H1 (cell line): ENCODE measurements around the gene TM2D1. TPM values are rescaled to one million over a fixed set of nuclear protein-coding genes. Genes with fewer than 3 reads are reported as not detected.

Experiments used
- CTCF ChIA-PET: fragments of 300-600 bp; sonication (Branson Sonifier 250); formaldehyde crosslinking; loops from one replicate; lab custom pipeline; 2021; ENCODE audit not compliant: partially characterized antibody; lab: Charles Lee
- POLR2A ChIA-PET: fragments of 300-600 bp; sonication (Branson Sonifier 250); formaldehyde crosslinking; loops from one replicate; lab custom pipeline; 2021; ENCODE audit warnings: inconsistent platforms; ENCODE audit not compliant: partially characterized antibody; lab: Charles Lee
- DNase-seq, 2 experiments: peaks; one replicate each; pipeline versions ENCODE4 v3.0.0 to v3.0.0-alpha.2; 2010 to 2022; ENCODE audit warnings: low spot score in 2 of 2, low read depth in 1 of 2, mixed read lengths in 1 of 2
- FAIRE-seq: peaks from 2 replicates; lab custom pipeline; 2011; peaks lifted over from hg19 to GRCh38; lab: Jason Lieb, UNC
- H2AFZ ChIP-seq: 2 replicates; pipeline ENCODE4 v1.8.1; 2012; ENCODE audit warnings: low read length, inconsistent platforms
- H2AK5ac ChIP-seq: 2 replicates; pipeline ENCODE4 v1.6.1; 2013; ENCODE audit warnings: low read depth, low read length
- H2BK120ac ChIP-seq: replicated peaks from 2 replicates; pipeline ENCODE3; 2013; ENCODE audit warnings: low read depth, low read length, inconsistent platforms
- H2BK12ac ChIP-seq: 2 replicates; pipeline ENCODE4 v1.6.1; 2013; ENCODE audit warnings: low read depth, low read length
- H2BK15ac ChIP-seq: 2 replicates; pipeline ENCODE4 v1.6.1; 2013; ENCODE audit warnings: low read length
- H2BK20ac ChIP-seq: 2 replicates; pipeline ENCODE4 v1.6.1; 2013; ENCODE audit warnings: low read length
- H2BK5ac ChIP-seq: 2 replicates; pipeline ENCODE4 v1.6.1; 2013; ENCODE audit warnings: low read depth, low read length
- H3K14ac ChIP-seq: 2 replicates; pipeline ENCODE4 v1.6.1; 2013; ENCODE audit warnings: inconsistent platforms; ENCODE audit not compliant: insufficient read length
- H3K18ac ChIP-seq: 2 replicates; pipeline ENCODE4 v1.6.1; 2013; ENCODE audit warnings: low read length; ENCODE audit errors: extremely low read depth
- H3K23ac ChIP-seq: 2 replicates; pipeline ENCODE4 v1.6.1; 2013; ENCODE audit warnings: inconsistent platforms; ENCODE audit not compliant: insufficient read length
- H3K23me2 ChIP-seq: 2 replicates; pipeline ENCODE4 v1.6.1; 2013; ENCODE audit warnings: low read depth, low read length
- H3K27ac ChIP-seq: 2 replicates; pipeline ENCODE4 v1.6.1; 2011; ENCODE audit warnings: low read depth, low read length, inconsistent platforms
- H3K27me3 ChIP-seq, 4 experiments: replicated peaks in 1 of 4; 1 replicate in 1 of 4; 2 replicates in 3 of 4; pipeline versions ENCODE4 v1.6.1 to v1.8.1; 2011 to 2013; ENCODE audit warnings: low read length in 3 of 4, mild to moderate bottlenecking in 3 of 4, inconsistent platforms in 2 of 4, mixed read lengths in 2 of 4, moderate library complexity in 1 of 4; ENCODE audit not compliant: control insufficient read depth in 3 of 4, insufficient read depth in 3 of 4; ENCODE audit errors: extremely low read depth in 1 of 4
- H3K36me3 ChIP-seq, 4 experiments: 2 replicates each; pipeline versions ENCODE4 v1.6.1 to v1.8.1; 2011 to 2013; ENCODE audit warnings: mild to moderate bottlenecking in 4 of 4, low read length in 3 of 4, moderate library complexity in 2 of 4, control low read depth in 1 of 4, inconsistent platforms in 1 of 4; ENCODE audit not compliant: insufficient read depth in 4 of 4, control insufficient read depth in 2 of 4
- H3K4ac ChIP-seq: replicated peaks from 2 replicates; pipeline ENCODE3; 2013; ENCODE audit warnings: low read length, low read depth, mixed read lengths, inconsistent platforms; ENCODE audit not compliant: insufficient read length
- H3K4me1 ChIP-seq, 4 experiments: replicated peaks in 1 of 4; 1 replicate in 1 of 4; 2 replicates in 3 of 4; pipeline versions ENCODE4 v1.6.1 to v1.8.1; 2011 to 2013; ENCODE audit warnings: low read length in 3 of 4, inconsistent platforms in 2 of 4, mixed read lengths in 1 of 4; ENCODE audit not compliant: insufficient read depth in 4 of 4, control insufficient read depth in 3 of 4
- H3K4me2 ChIP-seq, 2 experiments: 2 replicates each; pipeline versions ENCODE4 v1.6.1 to v1.8.1; 2011 to 2013; ENCODE audit warnings: low read depth in 2 of 2, low read length in 2 of 2, control low read depth in 1 of 2, inconsistent platforms in 1 of 2, mild to moderate bottlenecking in 1 of 2; ENCODE audit not compliant: insufficient read depth in 1 of 2
- H3K4me3 ChIP-seq, 4 experiments: fragments of 200-600, 300-600 bp in 1 of 4; sonication (generic), shearing (Covaris generic), sonication (Bioruptor Twin) in 1 of 4; 2 replicates each; pipeline versions ENCODE4 v1.5.1 to v1.8.1; 2011 to 2016; ENCODE audit warnings: low read length in 4 of 4, low read depth in 3 of 4, control low read depth in 2 of 4, inconsistent platforms in 2 of 4, mild to moderate bottlenecking in 2 of 4, mixed read lengths in 1 of 4, moderate library complexity in 1 of 4; ENCODE audit not compliant: insufficient read depth in 2 of 4; ENCODE audit errors: extremely low read depth in 1 of 4
- H3K56ac ChIP-seq: replicated peaks from 2 replicates; pipeline ENCODE3; 2013; ENCODE audit warnings: low read depth, mild to moderate bottlenecking, mixed read lengths, low read length, inconsistent platforms; ENCODE audit not compliant: insufficient read length
- H3K79me1 ChIP-seq: 2 replicates; pipeline ENCODE4 v1.6.1; 2013; ENCODE audit warnings: low read depth, low read length, control low read depth
- H3K79me2 ChIP-seq, 2 experiments: 2 replicates each; pipeline versions ENCODE4 v1.6.1 to v1.8.1; 2012 to 2013; ENCODE audit warnings: low read length in 2 of 2, mild to moderate bottlenecking in 2 of 2, inconsistent platforms in 1 of 2; ENCODE audit not compliant: insufficient read depth in 2 of 2, control insufficient read depth in 1 of 2
- H3K9ac ChIP-seq, 4 experiments: replicated peaks in 1 of 4; 1 replicate in 1 of 4; 2 replicates in 3 of 4; pipeline versions ENCODE4 v1.6.1 to v1.8.1; 2011 to 2013; ENCODE audit warnings: low read depth in 3 of 4, low read length in 3 of 4, control low read depth in 2 of 4, mild to moderate bottlenecking in 2 of 4, moderate library complexity in 2 of 4, inconsistent platforms in 1 of 4; ENCODE audit errors: extremely low read depth in 1 of 4
- H3K9me3 ChIP-seq, 2 experiments: 2 replicates each; pipeline versions ENCODE4 v1.6.1 to v1.8.1; 2012 to 2013; ENCODE audit warnings: mild to moderate bottlenecking in 2 of 2, moderate library complexity in 2 of 2, control low read depth in 1 of 2, inconsistent platforms in 1 of 2, low read depth in 1 of 2, low read length in 1 of 2, mixed read lengths in 1 of 2; ENCODE audit not compliant: insufficient read depth in 2 of 2
- H4K20me1 ChIP-seq, 2 experiments: replicated peaks in 1 of 2; 2 replicates each; pipeline versions ENCODE3 to v1.8.1; 2011 to 2013; ENCODE audit warnings: inconsistent platforms in 2 of 2, low read length in 2 of 2, mild to moderate bottlenecking in 1 of 2; ENCODE audit not compliant: insufficient read depth in 2 of 2, control insufficient read depth in 1 of 2
- H4K5ac ChIP-seq: 2 replicates; pipeline ENCODE4 v1.6.1; 2013; ENCODE audit warnings: low read length, low read depth, mixed read lengths, inconsistent platforms; ENCODE audit not compliant: insufficient read length
- H4K8ac ChIP-seq: 2 replicates; pipeline ENCODE4 v1.8.0; 2013; ENCODE audit warnings: mild to moderate bottlenecking, moderate library complexity, low read length, inconsistent platforms; ENCODE audit not compliant: insufficient read depth; ENCODE audit errors: extremely low read depth
- H4K91ac ChIP-seq: replicated peaks from 2 replicates; pipeline ENCODE3; 2013; ENCODE audit warnings: low read length, mixed read lengths, inconsistent platforms; ENCODE audit not compliant: insufficient read length
- BACH1 ChIP-seq: IDR thresholded peaks from 2 replicates; pipeline ENCODE4 v1.6.1; 2012; ENCODE audit warnings: low read length, improper control_type of control experiment
- CREB1 ChIP-seq: IDR thresholded peaks from 2 replicates; pipeline ENCODE4 v1.6.1; 2012; ENCODE audit warnings: inconsistent platforms
- E2F6 ChIP-seq: IDR thresholded peaks from 2 replicates; pipeline ENCODE4 v1.6.1; 2012; ENCODE audit warnings: inconsistent platforms
- GTF2F1 ChIP-seq: IDR thresholded peaks from 2 replicates; pipeline ENCODE4 v1.6.1; 2012; ENCODE audit warnings: low read depth, low read length, improper control_type of control experiment, borderline replicate concordance
- HDAC2 ChIP-seq, 2 experiments: fragments of 300-600 bp in 1 of 2; sonication (generic) in 1 of 2; IDR thresholded peaks; 2 replicates each; pipeline ENCODE4 v1.6.1; 2011 to 2012; ENCODE audit warnings: low read depth in 2 of 2, low read length in 2 of 2, mild to moderate bottlenecking in 2 of 2, moderate library complexity in 2 of 2, borderline replicate concordance in 1 of 2, inconsistent platforms in 1 of 2
- MAFK ChIP-seq: IDR thresholded peaks from 2 replicates; pipeline ENCODE4 v1.6.1; 2012; ENCODE audit warnings: low read depth, mild to moderate bottlenecking, improper control_type of control experiment, low read length
- MAX ChIP-seq: IDR thresholded peaks from 2 replicates; pipeline ENCODE4 v1.6.1; 2012; ENCODE audit warnings: inconsistent platforms
- POLR2A ChIP-seq, 2 experiments: IDR thresholded peaks; 1 replicate in 1 of 2; 2 replicates in 1 of 2; pipeline ENCODE4 v1.6.1; 2011; ENCODE audit warnings: low read depth in 2 of 2, low read length in 2 of 2, mild to moderate bottlenecking in 2 of 2; ENCODE audit errors: control extremely low read depth in 1 of 2
- POLR2AphosphoS5 ChIP-seq: IDR thresholded peaks from 2 replicates; pipeline ENCODE4 v1.6.1; 2011; ENCODE audit warnings: low read depth, low read length
- RXRA ChIP-seq: IDR thresholded peaks from 2 replicates; pipeline ENCODE4 v1.6.1; 2011; ENCODE audit warnings: low read depth, mild to moderate bottlenecking, low read length, moderate library complexity; ENCODE audit not compliant: insufficient read depth
- SIN3A ChIP-seq, 2 experiments: IDR thresholded peaks in 1 of 2; conservative IDR thresholded peaks in 1 of 2; 2 replicates each; pipeline ENCODE4 v1.6.1; 2011 to 2012; ENCODE audit warnings: low read length in 2 of 2, improper control_type of control experiment in 1 of 2, low read depth in 1 of 2, mild to moderate bottlenecking in 1 of 2
- SP1 ChIP-seq: IDR thresholded peaks from 2 replicates; pipeline ENCODE4 v1.6.1; 2011; ENCODE audit warnings: low read depth, low read length
- ZNF274 ChIP-seq: IDR thresholded peaks from 2 replicates; pipeline ENCODE4 v1.7.0; 2012; ENCODE audit warnings: low read length, borderline replicate concordance; ENCODE audit errors: extremely low read depth
- WGBS, 2 experiments: shearing (Covaris generic) in 1 of 2; methylation state at CpG; one replicate each; pipeline versions ENCODE4 v1.1.6 to v1.1.7; 2013 to 2015; ENCODE audit warnings: low lambda C conversion rate in 2 of 2, mixed read lengths in 2 of 2, inconsistent platforms in 1 of 2, low coverage in 1 of 2, missing lambda C conversion rate in 1 of 2; ENCODE audit not compliant: insufficient replicate concordance in 2 of 2, insufficient coverage in 1 of 2, insufficient read length in 1 of 2; ENCODE audit errors: extremely low coverage in 1 of 2, missing lambda C conversion rate in 1 of 2; 5-methylcytosine and 5-hydroxymethylcytosine counted together
- polyA plus RNA-seq, 7 experiments: library from polyadenylated mRNA; depleted of rRNA in 3 of 7; stranded (reverse) in 5 of 7; unstranded in 2 of 7; fragments of >200 nt in 5 of 7; fragments of 200-250 nt in 2 of 7; gene quantifications; 1 replicate in 5 of 7; 2 replicates in 1 of 7; 4 replicates in 1 of 7; pipeline versions ENCODE4 v1.2.1 to v1.2.3, GENCODE V29; 2011 to 2013; ENCODE audit warnings: missing spikeins in 2 of 7, mixed read lengths in 2 of 7
- total RNA-seq: library from RNA; stranded (reverse); fragmentation: NEBNext Ultra II Directional; extraction: Animal tissue kit (Norgen Biotek cat#: 25700); gene quantifications from 2 replicates; pipeline ENCODE4 v1.2.1, GENCODE V29; 2021

Gene TM2D1
- total and polyA plus RNA-seq, 2 of the 8 experiments (the other 6 are each of a cell fraction or from before 2014, with no cell fraction given), result 17.7 to 20.5 TPM

- Histone ChIP-seq H3K9ac (no peak overlapping the region), H2AFZ (no peak overlapping the region), H3K4ac (no peak overlapping the region), H3K36me3 (peaks cover 0 to 3% (median 0%) of the 10 kb centered on the region in 4 experiments; a peak in 1 of 8 replicates), H3K4me2 (no peak overlapping the region), H2BK12ac (no peak overlapping the region), H3K4me3 (no peak overlapping the region), H2BK120ac (no peak overlapping the region), H3K23me2 (no peaks in the 10 kb centered on the region), H3K4me1 (no peaks in the 10 kb centered on the region)
- POLR2A ChIA-PET, result no interaction called here
- FAIRE-seq, result no peak
- TF ChIP-seq SIN3A (conservative IDR thresholded peaks at IDR 0.05 in 1 of 2, IDR thresholded peaks at IDR 0.05 in 1 of 2; ENCODE audit: low read depth in 1 of 2, low read length in 2 of 2) (no peak), HDAC2 (IDR thresholded peaks at IDR 0.05; ENCODE audit: borderline replicate concordance in 1 of 2, low read depth in 2 of 2, low read length in 2 of 2) (no peak), E2F6 (no peak), ZNF274 (no peak), POLR2AphosphoS5 (no peak), MAX (no peak), BACH1 (no peak), POLR2A (IDR thresholded peaks at IDR 0.05; ENCODE audit: control extremely low read depth in 1 of 2, low read depth in 2 of 2, low read length in 2 of 2) (no peak), SP1 (no peak), GTF2F1 (no peak), RXRA (no peak), CREB1 (no peak), MAFK (no peak)
- TF ChIP-seq, all 59 proteins: peak for 0
- H2AK5ac ChIP-seq, result no peak overlapping the region
- no peak overlapping the region for H2BK20ac ChIP-seq
- CTCF ChIA-PET, result no interaction called here
- no peaks in the 10 kb centered on the region for H3K9me3 ChIP-seq
- no peak overlapping the region for H3K56ac ChIP-seq
- no peaks in the 10 kb centered on the region for H3K79me2 ChIP-seq
- H3K79me1 ChIP-seq, result no peaks in the 10 kb centered on the region
- no peak overlapping the region for H3K27ac ChIP-seq
- H2BK15ac ChIP-seq, result no peak overlapping the region
- H3K14ac ChIP-seq, result no peak overlapping the region
- H3K23ac ChIP-seq, result no peak overlapping the region
- WGBS, 2 experiments, result 100% methylated on average over 3 of the region's 3 CpGs; no CpG with 5 or more reads in 1 of the 2 experiments
- H2BK5ac ChIP-seq, result no peak overlapping the region
- H3K27me3 ChIP-seq, result no peaks in the 10 kb centered on the region
- H4K91ac ChIP-seq, result no peak overlapping the region
- H4K8ac ChIP-seq, result no peak overlapping the region
- H4K20me1 ChIP-seq, result no peaks in the 10 kb centered on the region
- H3K18ac ChIP-seq, result no peak overlapping the region
- H4K5ac ChIP-seq, result no peak overlapping the region
- DNase-seq, result no peak
These were observed 32.7 kb downstream of the TM2D1 start for GRCh38 chr1:61692155-61692800.
